Fibroblast of villous mesenchyme (primary cell): ENCODE results near the gene CHPF2. TPM values are rescaled to one million over a fixed set of nuclear protein-coding genes. Genes with fewer than 3 reads are reported as not detected.
A peak's percentile ranks its signal among the peaks of the same experiment; 100 is the strongest.

ENCODE experiments used
- DNase-seq: peaks from one replicate; pipeline ENCODE4 v3.0.0-alpha.2; 2010; ENCODE audit warnings: low read depth
- H3K4me3 ChIP-seq: 2 replicates; pipeline ENCODE4 v1.5.1; 2011; ENCODE audit warnings: low read depth, mild to moderate bottlenecking, low read length
- CTCF ChIP-seq: IDR thresholded peaks from 2 replicates; pipeline ENCODE4 v1.5.1; 2012; ENCODE audit warnings: low read depth, mild to moderate bottlenecking, low read length; ENCODE audit not compliant: insufficient read depth
- total RNA-seq: library from RNA; depleted of rRNA; stranded (reverse); fragments of >200 nt; gene quantifications from 2 replicates; pipeline ENCODE4 v1.2.3, GENCODE V29; 2012

The CHPF2 gene
- total RNA-seq, 1 donor, result 90.7 TPM

GRCh38 chr7:151211155-151211772 lies 21.0 kb upstream of the CHPF2 start:
- no peak for DNase-seq
- H3K4me3 ChIP-seq, result no peak overlapping the region
- TF ChIP-seq CTCF, result no peak

- no peak for TF ChIP-seq CTCF
- DNase-seq, result no peak
- H3K4me3 ChIP-seq, result no peak overlapping the region
Measured at GRCh38 chr7:151212626-151213025, 19.7 kb upstream of the CHPF2 start.

GRCh38 chr7:151213826-151214225 lies 18.5 kb upstream of the CHPF2 start:
- no peak for TF ChIP-seq CTCF

GRCh38 chr7:151215396-151215795 lies 16.9 kb upstream of the CHPF2 start:
- H3K4me3 ChIP-seq, result no peak overlapping the region
- no peak for TF ChIP-seq CTCF
- DNase-seq, result no peak

More at GRCh38 chr7:151213826-151214225, 18.5 kb upstream of the CHPF2 start:
- no peak for DNase-seq
- H3K4me3 ChIP-seq, result no peak overlapping the region

GRCh38 chr7:151218170-151218569 lies 14.1 kb upstream of the CHPF2 start:
- no peak for TF ChIP-seq CTCF
- DNase-seq, result no peak
- H3K4me3 ChIP-seq, result no peak overlapping the region

- H3K4me3 ChIP-seq, result no peak overlapping the region
- no peak for TF ChIP-seq CTCF
- DNase-seq, result no peak
Measured at GRCh38 chr7:151223728-151224127, 8.6 kb upstream of the CHPF2 start.

- no peak for DNase-seq
- TF ChIP-seq CTCF, result no peak
- H3K4me3 ChIP-seq, result peak overlapping the region; percentile 72
Measured at GRCh38 chr7:151225948-151226510, 6.3 kb upstream of the CHPF2 start.
